Measurements from ENCODE around the gene HECW1. TPM values are rescaled to one million over a fixed set of nuclear protein-coding genes. Genes with fewer than 3 reads are reported as not detected.

Gene HECW1
- total and polyA plus RNA-seq, 2 of the 8 experiments (the other 6 are each of a cell fraction or from before 2014, with no cell fraction given): 2.9 to 12.7 TPM

- no peak overlapping the region for H3K23ac ChIP-seq (ENCODE audit: insufficient read length)
- peak overlapping the region; percentile 2 for H4K91ac ChIP-seq (replicated peaks; ENCODE audit: insufficient read length, low read length)
- peak overlapping the region; percentile 51; the same call in 1 of the 2 replicates for H2BK20ac ChIP-seq (ENCODE audit: low read length)
- POLR2A ChIA-PET (ENCODE audit: partially characterized antibody): no interaction called here
- H3K79me1 ChIP-seq (ENCODE audit: low read depth, low read length): no peaks in the 10 kb centered on the region; the same call in 1 of the 2 replicates
- no peak overlapping the region for H3K4ac ChIP-seq (replicated peaks; ENCODE audit: insufficient read length, low read depth, low read length)
- no peak overlapping the region for H2AFZ ChIP-seq (ENCODE audit: low read length)
- FAIRE-seq (no peak), DNase-seq (ENCODE audit: low read depth in 1 of 2, low spot score in 2 of 2) (no peak)
- no peaks in the 10 kb centered on the region for H3K27me3 ChIP-seq (replicated peaks in 1 of 4; ENCODE audit: control insufficient read depth in 3 of 4, extremely low read depth in 1 of 4, insufficient read depth in 3 of 4, low read length in 3 of 4)
- CTCF ChIA-PET (ENCODE audit: partially characterized antibody): interaction anchor here (0.8 to 0.9 kb wide), 2 partner anchors 52 to 287 kb away, joined by 3 read pairs; no protein-coding TSS in a partner anchor
- H3K79me2 ChIP-seq (ENCODE audit: control insufficient read depth in 1 of 2, insufficient read depth in 2 of 2, low read length in 2 of 2): no peaks in the 10 kb centered on the region
- no peak for TF ChIP-seq TCF12 (IDR thresholded peaks at IDR 0.05; ENCODE audit: low read depth, low read length)
- TF ChIP-seq MAFK (IDR thresholded peaks at IDR 0.05; ENCODE audit: low read depth, low read length): no peak
- no peak for TF ChIP-seq MAX (IDR thresholded peaks at IDR 0.05)
- TF ChIP-seq RFX5 (IDR thresholded peaks at IDR 0.05; ENCODE audit: borderline replicate concordance, low read depth, low read length): no peak
- H3K4me2 ChIP-seq (ENCODE audit: insufficient read depth in 1 of 2, low read depth in 2 of 2, low read length in 2 of 2): peak overlapping the region in 1 of 2 experiments; percentile 45; a peak in 2 of 4 replicates
- H3K23me2 ChIP-seq (ENCODE audit: low read depth, low read length): 0 out of 2 replicates have a peak, but pooled peaks cover 2% of the 10 kb centered on the region
- no peak overlapping the region for H4K8ac ChIP-seq (ENCODE audit: extremely low read depth, insufficient read depth, low read length)
- no peaks in the 10 kb centered on the region for H4K20me1 ChIP-seq (replicated peaks in 1 of 2; ENCODE audit: control insufficient read depth in 1 of 2, insufficient read depth in 2 of 2, low read length in 2 of 2)
- no peak overlapping the region for H3K56ac ChIP-seq (replicated peaks; ENCODE audit: insufficient read length, low read depth, low read length)
- 0 out of 2 replicates have a peak overlapping the region, but pooled peaks have one; percentile 14 for H2BK15ac ChIP-seq (ENCODE audit: low read length)
- no peaks in the 10 kb centered on the region for H3K36me3 ChIP-seq (ENCODE audit: control insufficient read depth in 2 of 4, insufficient read depth in 4 of 4, low read length in 3 of 4)
- no peak overlapping the region for H3K9ac ChIP-seq (replicated peaks in 1 of 4; ENCODE audit: extremely low read depth in 1 of 4, low read depth in 3 of 4, low read length in 3 of 4)
- H3K4me3 ChIP-seq (ENCODE audit: extremely low read depth in 1 of 4, insufficient read depth in 2 of 4, low read depth in 3 of 4, low read length in 4 of 4): no peak overlapping the region
- peak overlapping the region; percentile 70; the same call in 1 of the 2 replicates for H2BK12ac ChIP-seq (ENCODE audit: low read depth, low read length)
- H2BK5ac ChIP-seq (ENCODE audit: low read depth, low read length): peak overlapping the region; percentile 87; the same call in 1 of the 2 replicates
- no peak overlapping the region for H4K5ac ChIP-seq (ENCODE audit: insufficient read length, low read depth, low read length)
- H3K27ac ChIP-seq (ENCODE audit: low read depth, low read length): no peak overlapping the region
- H2AK5ac ChIP-seq (ENCODE audit: low read depth, low read length): peak overlapping the region; percentile 49; the same call in 1 of the 2 replicates
- H3K14ac ChIP-seq (ENCODE audit: insufficient read length): no peak overlapping the region
- H3K9me3 ChIP-seq (ENCODE audit: insufficient read depth in 2 of 2, low read depth in 1 of 2, low read length in 1 of 2): no peaks in the 10 kb centered on the region
- peak overlapping the region; percentile 36 for H3K18ac ChIP-seq (ENCODE audit: extremely low read depth, low read length)
- H2BK120ac ChIP-seq (replicated peaks; ENCODE audit: low read depth, low read length): peak overlapping the region; percentile 82
- peaks cover 0 to 12% (median 9%) of the 10 kb centered on the region in 4 experiments; a peak in 4 of 7 replicates for H3K4me1 ChIP-seq (replicated peaks in 1 of 4; ENCODE audit: control insufficient read depth in 3 of 4, insufficient read depth in 4 of 4, low read length in 3 of 4)
- WGBS, 2 experiments (ENCODE audit: extremely low coverage in 1 of 2, insufficient coverage in 1 of 2, insufficient read length in 1 of 2, insufficient replicate concordance in 2 of 2, low coverage in 1 of 2, low lambda C conversion rate in 2 of 2, missing lambda C conversion rate in 1 of 2): 47% methylated on average over 2 of the region's 2 CpGs; no CpG with 5 or more reads in 1 of the 2 experiments
These were observed 282.9 kb downstream of the HECW1 start for GRCh38 chr7:43395351-43395750.

Data from H1 (cell line).